AG04450 (cell line): ENCODE measurements around the gene POU6F2. TPM values are rescaled to one million over a fixed set of nuclear protein-coding genes. Genes with fewer than 3 reads are reported as not detected.

Experiments
- CTCF ChIA-PET: fragments of 300-600, 350-600 bp; formaldehyde crosslinking; extraction: SDS; loops from one replicate; lab custom pipeline; 2022; ENCODE audit warnings: antibody characterized with exemption, inconsistent platforms; lab: Charles Lee
- POLR2A ChIA-PET: fragments of 350-600 bp; formaldehyde crosslinking; extraction: SDS; loops from one replicate; lab custom pipeline; 2021; ENCODE audit warnings: antibody characterized with exemption, inconsistent platforms; lab: Yijun Ruan, JAX
- DNase-seq: peaks from one replicate; pipeline ENCODE4 v3.0.0-alpha.2; 2011; ENCODE audit warnings: low read depth, low spot score
- H3K27ac ChIP-seq: one replicate; pipeline ENCODE4 v1.5.1; 2012; ENCODE audit warnings: low read depth, low read length, control low read depth
- H3K27me3 ChIP-seq: one replicate; pipeline ENCODE4 v1.6.0; 2012; ENCODE audit warnings: low read length; ENCODE audit not compliant: control insufficient read depth, insufficient read depth
- H3K4me3 ChIP-seq: 2 replicates; pipeline ENCODE4 v1.5.1; 2011; ENCODE audit warnings: mild to moderate bottlenecking, low read depth, low read length, control low read depth
- H3K9me3 ChIP-seq: 2 replicates; pipeline ENCODE4 v1.5.1; 2012; ENCODE audit warnings: low read length; ENCODE audit not compliant: control insufficient read depth, insufficient read depth
- CTCF ChIP-seq: IDR thresholded peaks from 2 replicates; pipeline ENCODE4 v1.5.1; 2011; ENCODE audit warnings: low read depth, low read length, control low read depth, inconsistent platforms
- polyA plus RNA-seq: library from polyadenylated mRNA; depleted of rRNA; stranded (reverse); fragments of >200 nt; gene quantifications from 2 replicates; pipeline ENCODE4 v1.2.3, GENCODE V29; 2011

The POU6F2 gene
- polyA plus RNA-seq, 1 experiment: not detected

GRCh38 chr7:38953971-38954370 is 23.7 kb upstream of the POU6F2 start:
- no peak for DNase-seq
- Histone ChIP-seq H3K4me3 (no peak overlapping the region), H3K9me3 (no peaks in the 10 kb centered on the region), H3K27ac (no peak overlapping the region), H3K27me3 (no peaks in the 10 kb centered on the region)
- POLR2A ChIA-PET: no interaction called here
- no peak for TF ChIP-seq CTCF
- CTCF ChIA-PET: interaction anchor here (1.0 to 1.3 kb wide), 2 partner anchors 21 to 22 kb away, joined by 5 read pairs; no protein-coding TSS in a partner anchor

- no peak for DNase-seq
- POLR2A ChIA-PET: no interaction called here
- H3K4me3 ChIP-seq: no peak overlapping the region
These were observed 21.8 kb upstream of the POU6F2 start for GRCh38 chr7:38955892-38956291.

GRCh38 chr7:38962028-38962427 is 15.7 kb upstream of the POU6F2 start:
- no peak for TF ChIP-seq CTCF
- CTCF ChIA-PET: no interaction called here
- Histone ChIP-seq H3K4me3 (no peak overlapping the region), H3K9me3 (no peaks in the 10 kb centered on the region), H3K27me3 (no peaks in the 10 kb centered on the region), H3K27ac (no peak overlapping the region)
- DNase-seq: no peak
- POLR2A ChIA-PET: no interaction called here

More at GRCh38 chr7:38955892-38956291, 21.8 kb upstream of the POU6F2 start:
- Histone ChIP-seq H3K27ac (no peak overlapping the region), H3K9me3 (no peaks in the 10 kb centered on the region), H3K27me3 (no peaks in the 10 kb centered on the region)
- no peak for TF ChIP-seq CTCF
- CTCF ChIA-PET: no interaction called here

- Histone ChIP-seq H3K4me3 (no peak overlapping the region), H3K9me3 (no peaks in the 10 kb centered on the region), H3K27me3 (no peaks in the 10 kb centered on the region), H3K27ac (no peak overlapping the region)
- ChIA-PET CTCF (no interaction called here), POLR2A (no interaction called here)
- DNase-seq: no peak
- TF ChIP-seq CTCF: no peak
These were observed 12.8 kb upstream of the POU6F2 start for GRCh38 chr7:38964921-38965320.

- H3K4me3 ChIP-seq: no peak overlapping the region
- DNase-seq: no peak
- peaks cover 23% of the 10 kb centered on the region for H3K27me3 ChIP-seq
- no peak for TF ChIP-seq CTCF
- H3K27ac ChIP-seq: no peak overlapping the region
- H3K9me3 ChIP-seq: no peaks in the 10 kb centered on the region; the same call in 1 of the 2 replicates
- ChIA-PET CTCF (no interaction called here), POLR2A (no interaction called here)
These were observed 3.9 kb upstream of the POU6F2 start for GRCh38 chr7:38973760-38974159.
